ENCODE measurements around the gene SYCP2. TPM values are rescaled to one million over a fixed set of nuclear protein-coding genes. Genes with fewer than 3 reads are reported as not detected.

The SYCP2 gene
- polyA plus RNA-seq, 1 of the 3 experiments (the other 2 are of a cell fraction), result 0.76 TPM

- no peak for TF ChIP-seq SIN3A (IDR thresholded peaks at IDR 0.05; ENCODE audit: borderline replicate concordance, low read depth, low read length)
- no peak for TF ChIP-seq FOSL2 (IDR thresholded peaks at IDR 0.05; ENCODE audit: borderline replicate concordance, low read depth)
- TF ChIP-seq ZBTB33 (IDR thresholded peaks at IDR 0.05; ENCODE audit: borderline replicate concordance, low read depth), result no peak
- no peak for TF ChIP-seq YY1 (IDR thresholded peaks at IDR 0.05; ENCODE audit: low read depth)
These were observed 5.2 kb upstream of the SYCP2 start (continued) for GRCh38 chr20:59938696-59939051.

GRCh38 chr20:59938221-59938620 is 4.8 kb upstream of the SYCP2 start:
- no peak overlapping the region for H2AFZ ChIP-seq (ENCODE audit: low read depth)
- no peaks in the 10 kb centered on the region for H4K20me1 ChIP-seq (ENCODE audit: insufficient read depth)
- H3K9me2 ChIP-seq, result no peaks in the 10 kb centered on the region
- DNase-seq, result no peak
- H3K9ac ChIP-seq, result no peak overlapping the region
- peaks cover 37% of the 10 kb centered on the region for H3K79me2 ChIP-seq (ENCODE audit: insufficient read depth)
- peaks cover 14% of the 10 kb centered on the region for H3F3A ChIP-seq (replicated peaks; ENCODE audit: insufficient read depth)
- H3K4me2 ChIP-seq, result peak overlapping the region; percentile 70
- H3K36me3 ChIP-seq (replicated peaks in 1 of 2; ENCODE audit: control insufficient read depth in 1 of 2, insufficient read depth in 2 of 2, low read length in 1 of 2), result peaks cover 11 to 15% of the 10 kb centered on the region in 2 experiments
- no peaks in the 10 kb centered on the region for H3K9me3 ChIP-seq
- no peaks in the 10 kb centered on the region for H3K27me3 ChIP-seq (ENCODE audit: insufficient read depth)
- CTCF ChIA-PET, result interaction anchor here (4.0 to 9.8 kb wide), 2 partner anchors 13 to 155 kb away, joined by 11 to 95 read pairs; no protein-coding TSS in a partner anchor
- peak overlapping the region in 1 of 2 experiments; percentile 17; a peak in 2 of 4 replicates for H3K4me3 ChIP-seq (ENCODE audit: low read depth in 2 of 2, low read length in 1 of 2)
- H3K4me1 ChIP-seq (ENCODE audit: control insufficient read depth in 1 of 2, insufficient read depth in 2 of 2, low read depth in 1 of 2, low read length in 1 of 2), result peaks cover 8 to 24% of the 10 kb centered on the region in 2 experiments; a peak in 3 of 4 replicates
- TF ChIP-seq REST (IDR thresholded peaks at IDR 0.05; ENCODE audit: low read depth, low read length) (no peak), TCF12 (IDR thresholded peaks at IDR 0.05) (peak; percentile 22; the same call in 1 of the 2 replicates), CTCF (IDR thresholded peaks at IDR 0.05) (no peak), TEAD4 (IDR thresholded peaks at IDR 0.05; ENCODE audit: borderline replicate concordance, insufficient read depth) (no peak), SMC3 (IDR thresholded peaks at IDR 0.05; ENCODE audit: low read depth, low read length) (no peak), GABPA (IDR thresholded peaks at IDR 0.05; ENCODE audit: low read depth) (no peak), NRF1 (IDR thresholded peaks at IDR 0.05; ENCODE audit: low read depth, low read length) (no peak), JUND (IDR thresholded peaks at IDR 0.05) (no peak), MEF2A (IDR thresholded peaks at IDR 0.05; ENCODE audit: borderline replicate concordance, low read depth) (peak; percentile 26; the same call in 1 of the 2 replicates), RXRA (IDR thresholded peaks at IDR 0.05; ENCODE audit: borderline replicate concordance, low read depth) (no peak), SIN3A (IDR thresholded peaks at IDR 0.05; ENCODE audit: borderline replicate concordance, low read depth, low read length) (no peak), USF2 (IDR thresholded peaks at IDR 0.05; ENCODE audit: borderline replicate concordance, low read depth, low read length) (no peak), CHD2 (IDR thresholded peaks at IDR 0.05; ENCODE audit: low read length, partially characterized antibody) (no peak), FOSL2 (IDR thresholded peaks at IDR 0.05; ENCODE audit: borderline replicate concordance, low read depth) (peak; percentile 22; the same call in 1 of the 2 replicates)
- peak overlapping the region in 1 of 2 experiments; percentile 45; a peak in 2 of 4 replicates for H3K27ac ChIP-seq (ENCODE audit: low read depth in 2 of 2, low read length in 1 of 2)
- POLR2A ChIA-PET, result no interaction called here
- 64% methylated on average over 4 of the region's 4 CpGs for WGBS (ENCODE audit: low lambda C conversion rate)
